H9 (cell line): ENCODE results near the gene DBI. TPM values are rescaled to one million over a fixed set of nuclear protein-coding genes. Genes with fewer than 3 reads are reported as not detected.

Experiments
- DNase-seq: peaks from one replicate; pipeline ENCODE4 v3.0.0-alpha.2; 2017
- H2AFZ ChIP-seq: one replicate; pipeline ENCODE4 v1.6.1; 2013; ENCODE audit warnings: mild to moderate bottlenecking, low read length, control low read depth, moderate library complexity
- H2AK5ac ChIP-seq: 2 replicates; pipeline ENCODE4 v1.6.1; 2013; ENCODE audit warnings: low read length, control low read depth, mixed read lengths; ENCODE audit not compliant: insufficient read length
- H2BK120ac ChIP-seq: one replicate; pipeline ENCODE4 v1.6.1; 2013; ENCODE audit warnings: low read depth, mild to moderate bottlenecking, low read length, control low read depth, inconsistent platforms; ENCODE audit not compliant: poor library complexity, severe bottlenecking
- H2BK12ac ChIP-seq: 2 replicates; pipeline ENCODE4 v1.6.1; 2013; ENCODE audit warnings: low read length, control low read depth, mixed read lengths, low read depth; ENCODE audit not compliant: insufficient read length
- H2BK15ac ChIP-seq: 2 replicates; pipeline ENCODE4 v1.6.1; 2013; ENCODE audit warnings: low read depth, low read length, control low read depth
- H2BK20ac ChIP-seq: one replicate; pipeline ENCODE4 v1.6.1; 2013; ENCODE audit warnings: low read depth, mild to moderate bottlenecking, low read length, control low read depth, inconsistent platforms; ENCODE audit not compliant: poor library complexity, severe bottlenecking
- H2BK5ac ChIP-seq: 2 replicates; pipeline ENCODE4 v1.6.1; 2013; ENCODE audit warnings: low read length, control low read depth, mixed read lengths; ENCODE audit not compliant: insufficient read length
- H3K14ac ChIP-seq: 2 replicates; pipeline ENCODE4 v1.6.1; 2013; ENCODE audit warnings: low read length, control low read depth; ENCODE audit not compliant: insufficient read depth
- H3K18ac ChIP-seq: 2 replicates; pipeline ENCODE4 v1.6.1; 2013; ENCODE audit warnings: low read depth, mild to moderate bottlenecking, mixed read lengths, low read length, control low read depth; ENCODE audit not compliant: insufficient read length
- H3K23ac ChIP-seq: 2 replicates; pipeline ENCODE4 v1.6.1; 2013; ENCODE audit warnings: low read length, control low read depth, mixed read lengths, low read depth; ENCODE audit not compliant: insufficient read length
- H3K23me2 ChIP-seq: 2 replicates; pipeline ENCODE4 v1.6.1; 2013; ENCODE audit warnings: low read depth, mild to moderate bottlenecking, mixed read lengths, low read length, control low read depth; ENCODE audit not compliant: insufficient read length, poor library complexity, severe bottlenecking
- H3K27ac ChIP-seq: 2 replicates; pipeline ENCODE4 v1.5.1; 2013; ENCODE audit warnings: low read length, control low read depth, mixed read lengths, low read depth; ENCODE audit not compliant: insufficient read length
- H3K27me3 ChIP-seq: 2 replicates; pipeline ENCODE4 v1.6.1; 2013; ENCODE audit warnings: low read length, control low read depth, inconsistent platforms; ENCODE audit not compliant: insufficient read depth
- H3K4ac ChIP-seq: 2 replicates; pipeline ENCODE4 v1.6.1; 2013; ENCODE audit warnings: low read depth, mild to moderate bottlenecking, control low read depth, inconsistent platforms, low read length, moderate library complexity
- H3K4me1 ChIP-seq: 2 replicates; pipeline ENCODE4 v1.6.1; 2013; ENCODE audit warnings: low read length, control low read depth, inconsistent platforms; ENCODE audit not compliant: insufficient read depth
- H3K4me2 ChIP-seq: 2 replicates; pipeline ENCODE4 v1.6.1; 2013; ENCODE audit warnings: low read length, control low read depth, mixed read lengths; ENCODE audit not compliant: insufficient read length, insufficient read depth
- H3K56ac ChIP-seq: 2 replicates; pipeline ENCODE4 v1.6.1; 2013; ENCODE audit warnings: low read depth, mild to moderate bottlenecking, mixed read lengths, low read length, control low read depth; ENCODE audit not compliant: insufficient read length
- H3K79me1 ChIP-seq: 2 replicates; pipeline ENCODE4 v1.6.1; 2013; ENCODE audit warnings: low read depth, mild to moderate bottlenecking, moderate library complexity, low read length, control low read depth, inconsistent platforms; ENCODE audit not compliant: insufficient read depth, poor library complexity, severe bottlenecking
- H3K79me2 ChIP-seq: 2 replicates; pipeline ENCODE4 v1.6.1; 2013; ENCODE audit warnings: low read length, control low read depth, inconsistent platforms; ENCODE audit not compliant: insufficient read depth
- H3K9ac ChIP-seq: 2 replicates; pipeline ENCODE4 v1.6.1; 2013; ENCODE audit warnings: low read length, control low read depth, mixed read lengths; ENCODE audit not compliant: insufficient read length; ENCODE audit errors: extremely low read depth
- H3K9me3 ChIP-seq: one replicate; pipeline ENCODE4 v1.6.1; 2013; ENCODE audit warnings: low read depth, low read length, inconsistent platforms; ENCODE audit not compliant: control insufficient read depth
- H3T11ph ChIP-seq: one replicate; pipeline ENCODE4 v1.6.1; 2013; ENCODE audit warnings: mild to moderate bottlenecking, low read length, control low read depth, inconsistent platforms
- H4K20me1 ChIP-seq: one replicate; pipeline ENCODE4 v1.6.1; 2013; ENCODE audit not compliant: control insufficient read depth, insufficient read length, insufficient read depth
- H4K5ac ChIP-seq: 2 replicates; pipeline ENCODE4 v1.6.1; 2013; ENCODE audit warnings: low read depth, mild to moderate bottlenecking, mixed read lengths, low read length, control low read depth; ENCODE audit not compliant: insufficient read length
- H4K8ac ChIP-seq: replicated peaks from 2 replicates; pipeline ENCODE4 v1.6.1; 2013; ENCODE audit warnings: low read length, control low read depth, mixed read lengths, low read depth; ENCODE audit not compliant: insufficient read length
- H4K91ac ChIP-seq: 2 replicates; pipeline ENCODE4 v1.6.1; 2013; ENCODE audit warnings: low read depth, mild to moderate bottlenecking, moderate library complexity, mixed read lengths, low read length, control low read depth; ENCODE audit not compliant: insufficient read length
- H3K27ac Mint-ChIP-seq, 3 experiments: 2 replicates in 2 of 3; 3 replicates in 1 of 3; pipeline ENCODE4 v1.8.0; 2020 to 2021; ENCODE audit warnings: mixed read lengths in 3 of 3, mild to moderate bottlenecking in 1 of 3, moderate library complexity in 1 of 3
- H3K27me3 Mint-ChIP-seq: 2 replicates; pipeline ENCODE4 v1.8.0; 2021; ENCODE audit warnings: low read depth, mild to moderate bottlenecking, moderate library complexity, mixed read lengths
- H3K36me3 Mint-ChIP-seq, 3 experiments: 2 replicates in 2 of 3; 3 replicates in 1 of 3; pipeline ENCODE4 v1.8.0; 2020 to 2021; ENCODE audit warnings: low read depth in 3 of 3, mixed read lengths in 3 of 3; ENCODE audit not compliant: insufficient read depth in 1 of 3
- H3K4me1 Mint-ChIP-seq, 2 experiments: 2 replicates each; pipeline ENCODE4 v1.8.0; 2020; ENCODE audit warnings: mixed read lengths in 2 of 2
- H3K4me3 Mint-ChIP-seq, 2 experiments: 2 replicates in 1 of 2; 3 replicates in 1 of 2; pipeline ENCODE4 v1.8.0; 2020 to 2021; ENCODE audit warnings: mild to moderate bottlenecking in 2 of 2, mixed read lengths in 2 of 2, moderate library complexity in 1 of 2
- H3K9me3 Mint-ChIP-seq, 2 experiments: 2 replicates in 1 of 2; 3 replicates in 1 of 2; pipeline ENCODE4 v1.8.0; 2020; ENCODE audit warnings: mild to moderate bottlenecking in 2 of 2, mixed read lengths in 2 of 2, moderate library complexity in 1 of 2
- CTCF ChIP-seq: fragments of 200-600 bp; sonication (generic); conservative IDR thresholded peaks from 3 replicates; pipeline ENCODE4 v1.8.0; 2021; ENCODE audit warnings: antibody characterized with exemption, mild to moderate bottlenecking
- WGBS: extraction: QIAGEN DNeasy Blood & Tissue Kit; methylation state at CpG from one replicate; pipeline ENCODE4 v1.1.7; 2013; ENCODE audit warnings: missing lambda C conversion rate, low lambda C conversion rate, mixed read lengths; ENCODE audit not compliant: insufficient read length; ENCODE audit errors: extremely low coverage; 5-methylcytosine and 5-hydroxymethylcytosine counted together
- total RNA-seq: library from RNA; stranded (reverse); gene quantifications from 2 replicates; pipeline ENCODE4 v1.2.1, GENCODE V29; 2021

The DBI gene
- total RNA-seq, 1 experiment from 2014 or later, result 127 TPM

GRCh38 chr2:119419065-119419464 lies 52.3 kb downstream of the DBI start:
- H3K27me3 Mint-ChIP-seq, result peaks cover 10% of the 10 kb centered on the region
- DNase-seq, result no peak
- H3K27ac Mint-ChIP-seq, result no peak overlapping the region
- TF ChIP-seq CTCF, result no peak
- Histone ChIP-seq H3K27ac (no peak overlapping the region), H3K79me2 (no peaks in the 10 kb centered on the region), H2AK5ac (no peak overlapping the region), H3K14ac (no peak overlapping the region), H3K79me1 (no peaks in the 10 kb centered on the region), H3K56ac (no peak overlapping the region), H2BK20ac (no peak overlapping the region), H2BK12ac (no peak overlapping the region), H2BK15ac (no peak overlapping the region), H4K20me1 (no peaks in the 10 kb centered on the region), H2AFZ (no peak overlapping the region), H3K23me2 (no peaks in the 10 kb centered on the region), H3K9ac (no peak overlapping the region), H2BK120ac (no peak overlapping the region), H3K27me3 (no peaks in the 10 kb centered on the region), H3K4me2 (no peak overlapping the region), H3T11ph (no peak overlapping the region), H4K8ac (no peak overlapping the region), H4K5ac (no peak overlapping the region), H4K91ac (no peak overlapping the region), H3K18ac (no peak overlapping the region), H3K4me1 (0 out of 2 replicates have a peak, but pooled peaks cover 2% of the 10 kb centered on the region), H3K9me3 (no peaks in the 10 kb centered on the region), H3K4ac (no peak overlapping the region), H2BK5ac (no peak overlapping the region), H3K23ac (no peak overlapping the region)
- peaks cover 16 to 20% of the 10 kb centered on the region in 2 experiments for H3K4me1 Mint-ChIP-seq
- peaks cover 0 to 19% (median 9%) of the 10 kb centered on the region in 3 experiments for H3K36me3 Mint-ChIP-seq
- H3K4me3 Mint-ChIP-seq, result no peak overlapping the region
- WGBS, result no CpG with 5 or more reads among the region's 1 CpG
- peaks cover 12 to 34% of the 10 kb centered on the region in 2 experiments for H3K9me3 Mint-ChIP-seq
